ENCODE measurements around the gene ALDH1B1.

The ALDH1B1 gene

DNA sequence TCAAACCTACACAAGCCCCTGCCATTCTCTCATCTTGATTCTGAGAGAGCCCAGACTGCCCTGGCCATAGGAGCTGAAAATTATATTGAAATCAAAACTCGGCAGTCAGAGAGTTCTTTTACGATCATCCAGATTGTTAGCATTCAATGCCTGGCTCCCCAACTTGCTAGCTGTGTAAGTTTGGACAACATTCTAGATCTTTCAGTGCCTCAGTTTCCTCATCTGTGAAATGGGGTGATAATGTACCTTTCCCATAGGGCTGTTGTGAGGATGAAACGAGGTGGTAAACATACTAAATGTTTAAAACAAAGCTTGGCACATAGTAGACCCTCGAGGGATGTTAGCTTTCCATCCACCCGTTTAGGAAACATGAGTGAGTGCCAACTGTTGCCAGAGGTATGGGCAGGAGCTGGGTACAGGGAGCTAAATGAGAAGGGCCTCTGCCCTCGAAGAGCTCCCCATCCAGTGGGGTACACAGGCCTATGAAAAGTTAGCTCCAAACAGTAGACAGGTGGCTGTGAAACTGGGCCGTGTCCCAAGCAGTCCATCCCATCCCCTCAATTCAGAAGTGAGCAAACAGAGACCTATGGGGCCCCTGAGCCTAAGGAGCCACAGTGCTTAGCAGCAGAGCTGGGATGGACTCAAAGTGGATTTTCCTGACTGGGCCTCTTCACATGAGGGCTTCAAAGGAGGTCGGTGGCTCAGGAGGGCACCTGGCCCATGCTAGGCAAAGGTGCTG, 49.0 kb downstream of the ALDH1B1 start:
- DNase-seq (ENCODE audit: low read depth): no peak

DNA sequence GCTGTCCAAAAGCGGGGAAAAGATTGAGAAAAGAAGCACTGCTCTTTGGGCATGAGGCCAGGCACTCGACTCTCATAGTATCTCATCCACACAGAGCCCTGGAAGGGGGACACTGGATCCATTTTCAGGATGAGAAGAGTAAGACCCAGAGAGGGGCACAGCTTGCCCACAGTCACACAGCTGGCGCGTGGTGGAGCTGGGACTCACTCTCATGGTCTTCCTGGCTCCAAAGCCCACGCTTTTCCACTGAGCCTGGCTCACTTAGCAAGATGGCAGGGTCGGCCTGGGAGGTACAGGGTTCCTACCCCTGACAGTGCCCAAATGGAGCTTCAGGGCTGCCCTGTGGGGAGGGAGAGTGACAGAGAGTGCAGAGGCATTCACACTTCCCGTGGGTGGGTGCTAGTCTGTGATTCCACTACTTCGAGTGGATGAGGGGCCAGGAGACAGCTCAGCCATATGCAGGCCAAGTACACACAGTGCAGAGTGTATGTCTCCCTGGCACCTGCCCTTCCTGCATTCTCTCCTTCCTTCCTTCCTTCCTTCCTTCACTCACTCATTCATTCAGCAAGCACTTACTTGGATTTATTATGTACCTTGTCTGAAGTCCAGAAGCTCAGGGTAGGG, 50.1 kb downstream of the ALDH1B1 start:
- no peak for DNase-seq (ENCODE audit: low read depth)

DNA sequence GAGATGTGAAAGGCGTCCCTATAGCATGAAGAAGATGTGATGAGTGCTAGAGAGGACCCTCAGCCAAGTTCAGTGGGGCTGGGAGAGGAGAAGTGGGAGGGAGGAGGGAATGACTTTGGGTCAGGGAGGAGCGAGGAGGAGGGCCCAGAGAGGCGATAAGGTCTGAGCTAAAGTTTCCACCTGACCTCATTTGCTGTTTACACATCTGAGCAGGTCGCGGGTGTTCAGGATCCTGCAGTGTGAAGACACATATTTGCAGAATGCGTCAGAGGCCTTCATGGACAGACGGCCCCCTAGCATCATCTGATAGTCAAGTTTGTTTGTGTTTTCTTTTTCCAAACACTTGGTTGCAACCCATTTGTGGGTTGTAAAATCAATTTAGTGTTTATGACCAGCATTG, 50.7 kb downstream of the ALDH1B1 start:
- DNase-seq (ENCODE audit: low read depth): no peak

DNA sequence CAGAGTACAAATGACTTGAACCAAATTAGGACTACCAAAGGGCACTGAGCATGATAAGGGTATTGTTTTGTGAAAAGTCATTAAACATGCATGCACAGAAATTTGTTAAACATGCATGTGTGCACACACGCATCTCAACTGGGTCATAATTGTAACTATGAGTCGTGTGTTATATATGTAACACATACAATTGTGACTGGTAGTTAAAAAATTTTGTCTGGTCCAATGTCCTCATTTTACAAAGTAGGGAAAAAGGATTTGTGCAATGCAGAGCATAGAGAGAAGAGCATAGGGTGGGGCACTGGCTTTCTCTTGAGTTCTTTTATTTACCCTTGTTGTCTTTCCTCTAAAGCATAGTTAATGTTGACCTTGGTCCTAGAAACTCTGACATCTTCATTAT, 51.1 kb downstream of the ALDH1B1 start:
- no peak for DNase-seq (ENCODE audit: low read depth)

DNA sequence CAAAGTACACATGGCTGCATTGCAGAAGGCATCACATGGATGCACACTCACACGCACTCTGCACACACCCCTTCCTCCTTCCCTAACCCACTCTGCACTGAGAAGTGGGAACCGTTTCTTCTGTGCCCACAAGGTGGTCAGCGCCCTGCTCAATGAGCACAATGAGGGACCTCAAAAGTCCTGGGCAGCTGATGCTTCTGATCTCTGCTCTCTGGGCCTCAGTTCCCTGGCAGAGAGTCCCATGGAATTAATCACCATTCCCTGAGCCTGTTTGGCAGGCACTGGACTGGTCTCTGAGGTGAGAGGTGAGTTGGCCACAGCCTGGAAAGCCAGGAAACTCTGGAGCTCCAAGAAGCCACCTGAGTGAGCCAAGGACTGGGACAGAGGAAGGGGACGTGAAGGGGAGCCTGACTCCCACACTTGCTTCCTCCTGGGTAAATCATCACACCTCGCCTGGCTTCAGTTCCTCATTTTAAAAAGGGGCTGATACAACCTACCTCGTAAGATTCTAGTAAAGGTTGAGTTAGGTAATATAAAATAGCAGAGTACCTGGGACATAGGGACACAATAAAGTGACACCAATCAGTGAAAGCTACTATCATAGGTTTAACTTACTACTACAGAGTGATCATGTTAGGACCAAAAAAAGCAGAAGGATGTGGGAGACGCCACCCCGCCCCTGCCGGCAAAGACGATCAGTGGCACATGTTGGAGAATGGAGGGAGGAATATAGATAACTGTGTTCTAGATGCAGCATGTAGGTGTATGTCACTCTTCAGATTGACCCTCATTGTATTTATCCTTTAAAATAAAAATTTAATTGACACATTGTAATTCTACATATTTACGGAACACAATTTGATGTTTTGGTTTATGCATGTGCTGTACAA, 52.9 kb downstream of the ALDH1B1 start:
- no peak for DNase-seq (ENCODE audit: low read depth)

DNA sequence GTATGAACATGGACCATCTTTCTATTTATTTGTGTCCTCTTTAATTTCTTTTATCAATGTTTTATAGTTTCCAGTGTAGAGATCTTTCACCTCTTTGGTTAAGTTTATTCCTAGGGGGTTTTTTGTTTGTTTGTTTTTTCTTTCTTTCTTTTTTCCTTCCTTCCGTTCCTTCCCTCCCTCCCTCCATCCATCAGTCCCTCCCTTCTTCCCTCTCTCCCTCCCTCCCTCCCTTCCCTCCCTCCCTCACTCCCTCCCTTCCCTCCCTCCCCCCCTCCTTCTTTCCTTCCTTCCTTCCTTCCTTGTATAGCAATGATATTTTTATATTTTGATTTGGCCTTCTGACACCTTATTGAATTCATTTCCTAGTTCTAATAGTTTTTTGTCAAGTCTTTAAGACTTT, 55.2 kb downstream of the ALDH1B1 start:
- DNase-seq (ENCODE audit: low read depth): no peak

Measured in activated gamma-delta T cell treated with anti-CD3 and anti-CD28 coated beads, Interleukin-2, amount 50 U/mL, for 16 hours (primary cell).